Peyer's patch (tissue), 4 donors: ENCODE results near the gene DOCK4.

Experiments used
- CTCF ChIP-seq, 6 experiments: fragments of 450-650 bp in 4 of 6; fragments of 200-600 bp in 2 of 6; sonication (generic) in 1 of 6; IDR thresholded peaks; one replicate each; pipeline ENCODE4 v1.5.1; 2017 to 2019; ENCODE audit warnings: antibody characterized with exemption in 6 of 6, mild to moderate bottlenecking in 3 of 6, moderate library complexity in 1 of 6
- POLR2A ChIP-seq, 2 donors: fragments of 450-650 bp; IDR thresholded peaks; one replicate each; pipeline ENCODE4 v1.5.1; 2017; ENCODE audit warnings: antibody characterized with exemption in 2 of 2, mild to moderate bottlenecking in 2 of 2, moderate library complexity in 2 of 2

- no peak for TF ChIP-seq CTCF (IDR thresholded peaks at IDR 0.05)
- no peak for TF ChIP-seq POLR2A (IDR thresholded peaks at IDR 0.05)
Measured at GRCh38 chr7:112019932-112020331, 186.3 kb downstream of the DOCK4 start.
